GM12878 (cell line): ENCODE results near the gene NUP210L. TPM values are rescaled to one million over a fixed set of nuclear protein-coding genes. Genes with fewer than 3 reads are reported as not detected.

Source experiments
- ATAC-seq: fragments of 200-7000 bp; cut with Tn5 transposase; 3 replicates; pipeline ENCODE4 v1.9.1; 2020; ENCODE audit warnings: mild to moderate bottlenecking, moderate library complexity
- BruUV-seq: library from RNA; stranded (reverse); fragments of 400-500 nt; replicated peaks from 2 replicates; lab custom pipeline; 2021; lab: Mats Ljungman, UMichigan
- CTCF ChIA-PET: fragments of 300-600 bp; sonication (Branson Sonifier 250); formaldehyde crosslinking; extraction: SDS; loops from one replicate; lab custom pipeline; 2021; ENCODE audit warnings: inconsistent platforms; lab: Yijun Ruan, JAX
- POLR2A ChIA-PET: fragments of 350-600 bp; formaldehyde crosslinking; extraction: SDS; loops from one replicate; lab custom pipeline; 2021; ENCODE audit warnings: inconsistent platforms; lab: Charles Lee
- RAD21 ChIA-PET: fragments of 300-600 bp; sonication (Branson Sonifier 250); formaldehyde crosslinking; loops from one replicate; lab custom pipeline; 2023; ENCODE audit warnings: antibody characterized with exemption; ENCODE audit not compliant: unreplicated experiment; lab: Charles Lee
- SMC1A ChIA-PET: fragments of 300-600 bp; sonication (Branson Sonifier 250); formaldehyde crosslinking; loops from one replicate; lab custom pipeline; 2023; ENCODE audit not compliant: unreplicated experiment, uncharacterized antibody; lab: Charles Lee
- DNase-seq: peaks from one replicate; pipeline ENCODE4 v3.0.0-alpha.2; 2011; ENCODE audit warnings: low read depth, low spot score
- FAIRE-seq: peaks from 3 replicates; lab custom pipeline; 2011; peaks lifted over from hg19 to GRCh38; lab: Jason Lieb, UNC
- H2AFZ ChIP-seq: 2 replicates; pipeline ENCODE4 v1.6.0; 2011; ENCODE audit warnings: low read depth, low read length, control low read depth; ENCODE audit not compliant: control insufficient read depth
- H3K27ac ChIP-seq: 2 replicates; pipeline ENCODE4 v1.5.1; 2011; ENCODE audit warnings: control low read depth; ENCODE audit not compliant: control insufficient read depth, insufficient read depth
- H3K27me3 ChIP-seq, 2 experiments: replicated peaks in 1 of 2; 2 replicates each; pipeline versions ENCODE4 v1.6.0 to v1.6.1; 2011; ENCODE audit warnings: low read length in 1 of 2; ENCODE audit not compliant: control insufficient read depth in 2 of 2, insufficient read depth in 2 of 2
- H3K36me3 ChIP-seq, 2 experiments: 2 replicates each; pipeline ENCODE4 v1.5.1; 2011; ENCODE audit warnings: low read length in 1 of 2; ENCODE audit not compliant: control insufficient read depth in 2 of 2, insufficient read depth in 2 of 2
- H3K4me1 ChIP-seq: 2 replicates; pipeline ENCODE4 v1.6.1; 2011; ENCODE audit warnings: mild to moderate bottlenecking, low read length, moderate library complexity, mixed read lengths; ENCODE audit not compliant: control insufficient read depth, insufficient read depth
- H3K4me2 ChIP-seq: 2 replicates; pipeline ENCODE4 v1.6.0; 2011; ENCODE audit warnings: control low read depth; ENCODE audit not compliant: control insufficient read depth, insufficient read depth
- H3K4me3 ChIP-seq: fragments of 200-600 bp; sonication (generic); 2 replicates; pipeline ENCODE4 v1.5.1; 2016
- H3K79me2 ChIP-seq: 2 replicates; pipeline ENCODE4 v1.6.0; 2011; ENCODE audit warnings: low read length; ENCODE audit not compliant: control insufficient read depth, insufficient read depth
- H3K9ac ChIP-seq: 2 replicates; pipeline ENCODE4 v1.8.0; 2011; ENCODE audit warnings: low read length, control low read depth, mixed read lengths; ENCODE audit not compliant: control insufficient read depth, insufficient read depth
- H3K9me3 ChIP-seq: replicated peaks from 3 replicates; pipeline ENCODE4 v1.5.1; 2011; ENCODE audit warnings: mild to moderate bottlenecking, low read length; ENCODE audit not compliant: control insufficient read depth, insufficient read depth
- H4K20me1 ChIP-seq: 2 replicates; pipeline ENCODE4 v1.6.0; 2011; ENCODE audit not compliant: control insufficient read depth, insufficient read depth
- BHLHE40 ChIP-seq, 2 experiments: fragments of 450-650 bp in 1 of 2; IDR thresholded peaks; 2 replicates each; pipeline ENCODE4 v1.6.1; 2011 to 2017; ENCODE audit warnings: low read depth in 2 of 2, borderline replicate concordance in 1 of 2, improper control_type of control experiment in 1 of 2, low read length in 1 of 2, mild to moderate bottlenecking in 1 of 2
- BMI1 ChIP-seq: fragments of 450-650 bp; IDR thresholded peaks from 2 replicates; pipeline ENCODE4 v1.6.1; 2016; ENCODE audit warnings: mild to moderate bottlenecking, moderate library complexity, borderline replicate concordance
- BRCA1 ChIP-seq: IDR thresholded peaks from 2 replicates; pipeline ENCODE4 v1.6.1; 2011; ENCODE audit warnings: low read depth, low read length, improper control_type of control experiment
- CEBPB ChIP-seq, 2 experiments: fragments of 150-350 bp in 1 of 2; IDR thresholded peaks; 2 replicates each; pipeline ENCODE4 v1.6.1; 2012 to 2014; ENCODE audit warnings: low read depth in 2 of 2, low read length in 2 of 2, borderline replicate concordance in 1 of 2, inconsistent platforms in 1 of 2
- CHD1 ChIP-seq: IDR thresholded peaks from 2 replicates; pipeline ENCODE4 v1.6.1; 2012; ENCODE audit warnings: low read depth, low read length, improper control_type of control experiment
- DPF2 ChIP-seq: fragments of 450-650 bp; IDR thresholded peaks from 2 replicates; pipeline ENCODE4 v1.6.1; 2017; ENCODE audit warnings: mild to moderate bottlenecking
- EZH2 ChIP-seq: IDR thresholded peaks from 2 replicates; pipeline ENCODE4 v1.6.1; 2012; ENCODE audit warnings: low read depth, mild to moderate bottlenecking, control low read depth, inconsistent platforms, low read length, borderline replicate concordance; ENCODE audit not compliant: control insufficient read depth
- HDAC6 ChIP-seq: fragments of 200-600 bp; sonication (generic); IDR thresholded peaks from one replicate; pipeline ENCODE4 v1.8.0; 2017; ENCODE audit warnings: antibody characterized with exemption; ENCODE audit not compliant: unreplicated experiment
- KDM1A ChIP-seq: fragments of 200-600 bp; sonication (generic); IDR thresholded peaks from 2 replicates; pipeline ENCODE4 v1.6.1; 2016; ENCODE audit warnings: borderline replicate concordance
- MEF2A ChIP-seq: IDR thresholded peaks from 2 replicates; pipeline ENCODE4 v1.6.1; 2011; ENCODE audit warnings: low read depth, mild to moderate bottlenecking, low read length, moderate library complexity; ENCODE audit not compliant: insufficient read depth
- MTA2 ChIP-seq: fragments of 450-650 bp; IDR thresholded peaks from 2 replicates; pipeline ENCODE4 v1.6.1; 2016; ENCODE audit warnings: low read depth, mild to moderate bottlenecking, moderate library complexity
- POLR2AphosphoS2 ChIP-seq: IDR thresholded peaks from 2 replicates; pipeline ENCODE4 v1.6.1; 2011; ENCODE audit warnings: low read depth, mild to moderate bottlenecking, low read length, improper control_type of control experiment, moderate library complexity
- SMAD1 ChIP-seq: fragments of 450-650 bp; IDR thresholded peaks from 2 replicates; pipeline ENCODE4 v1.6.1; 2018; ENCODE audit warnings: mild to moderate bottlenecking, low read depth; ENCODE audit not compliant: partially characterized antibody
- SP1 ChIP-seq: IDR thresholded peaks from one replicate; pipeline ENCODE4 v1.6.1; 2011; ENCODE audit warnings: low read depth, low read length
- SREBF2 ChIP-seq: IDR thresholded peaks from 2 replicates; pipeline ENCODE4 v1.6.1; 2012; ENCODE audit warnings: mild to moderate bottlenecking, low read length
- STAT3 ChIP-seq: IDR thresholded peaks from 2 replicates; pipeline ENCODE4 v1.6.1; 2011; ENCODE audit warnings: low read depth, low read length, improper control_type of control experiment
- TCF3 ChIP-seq: IDR thresholded peaks from 2 replicates; pipeline ENCODE4 v1.6.1; 2012; ENCODE audit warnings: low read depth, mild to moderate bottlenecking, low read length, borderline replicate concordance; ENCODE audit not compliant: insufficient read depth
- ZNF274 ChIP-seq: IDR thresholded peaks from one replicate; pipeline ENCODE4 v1.8.0; 2011; ENCODE audit not compliant: insufficient read length, insufficient read depth
- WGBS: methylation state at CpG from one replicate; pipeline ENCODE4 v1.1.6; 2016; ENCODE audit warnings: low lambda C conversion rate; ENCODE audit not compliant: insufficient replicate concordance, insufficient coverage; ENCODE audit errors: missing lambda C conversion rate; 5-methylcytosine and 5-hydroxymethylcytosine counted together
- in situ Hi-C: fragments of 300-500 bp; cut with MboI; formaldehyde crosslinking; loops from 9 replicates; pipeline ENCODE4 v1.14.3; 2018; ENCODE audit warnings: mixed read lengths
- intact Hi-C: fragments of 100-400 bp; cut with micrococcal nuclease; formaldehyde crosslinking; loops from one replicate; pipeline ENCODE4 v1.14.2; 2022; ENCODE audit not compliant: unreplicated experiment
- polyA plus RNA-seq, 11 experiments: library from polyadenylated mRNA; depleted of rRNA in 4 of 11; unstranded in 6 of 11; stranded (reverse) in 5 of 11; fragments of >200 nt; fragmentation: Nextera tagmentation in 4 of 11; fragmentation: Illumina TruSeq in 1 of 11; extraction: Ambion mirVana in 4 of 11; extraction: Trizol in 1 of 11; gene quantifications; 1 replicate in 1 of 11; 2 replicates in 10 of 11; pipeline versions ENCODE4 v1.2.1 to v1.2.3, GENCODE V29; 2011 to 2016; ENCODE audit warnings: inconsistent platforms in 2 of 11, missing spikeins in 2 of 11, low read depth in 1 of 11
- total RNA-seq, 4 experiments: library from RNA; depleted of rRNA in 3 of 4; stranded (reverse); fragments of >200 nt in 3 of 4; fragmentation: Illumina TruSeq in 1 of 4; extraction: Trizol in 1 of 4; gene quantifications; 2 replicates each; pipeline versions ENCODE4 v1.2.1 to v1.2.3, GENCODE V29; 2013 to 2021
- TF ChIP-seq, protein P1 (sequence below): IDR thresholded peaks from 2 replicates; pipeline ENCODE4 v1.6.1; 2012; ENCODE audit warnings: low read length, inconsistent platforms
- TF ChIP-seq, protein P2 (sequence below): fragments of 450-650 bp; IDR thresholded peaks from 2 replicates; pipeline ENCODE4 v1.6.1; 2014; ENCODE audit warnings: mild to moderate bottlenecking

Gene NUP210L
- total and polyA plus RNA-seq, 10 of the 15 experiments (the other 5 are each of a cell fraction or from before 2014, with no cell fraction given): 0.04 to 0.08 (median 0.07) TPM; not detected in 7

- no peak for DNase-seq
- CTCF ChIA-PET: interaction anchor here (2.0 kb wide), 1 partner anchor 25 kb away, joined by 5 read pairs; no protein-coding TSS in a partner anchor
- H3K4me1 ChIP-seq: peaks cover 11% of the 10 kb centered on the region
- 12% methylated on average over 4 of the region's 4 CpGs for WGBS
- POLR2A ChIA-PET: interaction anchor here (0.7 kb wide), 3 partner anchors 11 to 474 kb away, joined by 5 read pairs; no protein-coding TSS in a partner anchor
- H3K27me3 ChIP-seq: no peaks in the 10 kb centered on the region
- H2AFZ ChIP-seq: no peak overlapping the region
- no peaks in the 10 kb centered on the region for H3K9me3 ChIP-seq
- H3K4me2 ChIP-seq: no peak overlapping the region
- ATAC-seq: 0 out of 3 replicates have a peak, but pooled peaks have one; percentile 16
- H3K36me3 ChIP-seq: peaks cover 23 to 59% of the 10 kb centered on the region in 2 experiments
- H4K20me1 ChIP-seq: peaks cover 24% of the 10 kb centered on the region
- TF ChIP-seq BMI1 (no peak), ZNF274 (no peak), SMAD1 (no peak), STAT3 (no peak), EZH2 (no peak), CHD1 (no peak), SP1 (no peak), TCF3 (no peak), BRCA1 (no peak), CEBPB (IDR thresholded peaks at IDR 0.05; ENCODE audit: borderline replicate concordance in 1 of 2, low read depth in 2 of 2, low read length in 2 of 2) (no peak), DPF2 (no peak), POLR2AphosphoS2 (no peak), HDAC6 (no peak), MTA2 (no peak), SREBF2 (no peak), BHLHE40 (IDR thresholded peaks at IDR 0.05; ENCODE audit: borderline replicate concordance in 1 of 2, low read depth in 2 of 2, low read length in 1 of 2) (no peak), KDM1A (no peak), MEF2A (no peak)
- TF ChIP-seq, protein P1, sequence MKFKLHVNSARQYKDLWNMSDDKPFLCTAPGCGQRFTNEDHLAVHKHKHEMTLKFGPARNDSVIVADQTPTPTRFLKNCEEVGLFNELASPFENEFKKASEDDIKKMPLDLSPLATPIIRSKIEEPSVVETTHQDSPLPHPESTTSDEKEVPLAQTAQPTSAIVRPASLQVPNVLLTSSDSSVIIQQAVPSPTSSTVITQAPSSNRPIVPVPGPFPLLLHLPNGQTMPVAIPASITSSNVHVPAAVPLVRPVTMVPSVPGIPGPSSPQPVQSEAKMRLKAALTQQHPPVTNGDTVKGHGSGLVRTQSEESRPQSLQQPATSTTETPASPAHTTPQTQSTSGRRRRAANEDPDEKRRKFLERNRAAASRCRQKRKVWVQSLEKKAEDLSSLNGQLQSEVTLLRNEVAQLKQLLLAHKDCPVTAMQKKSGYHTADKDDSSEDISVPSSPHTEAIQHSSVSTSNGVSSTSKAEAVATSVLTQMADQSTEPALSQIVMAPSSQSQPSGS: no peak
- TF ChIP-seq, protein P2, sequence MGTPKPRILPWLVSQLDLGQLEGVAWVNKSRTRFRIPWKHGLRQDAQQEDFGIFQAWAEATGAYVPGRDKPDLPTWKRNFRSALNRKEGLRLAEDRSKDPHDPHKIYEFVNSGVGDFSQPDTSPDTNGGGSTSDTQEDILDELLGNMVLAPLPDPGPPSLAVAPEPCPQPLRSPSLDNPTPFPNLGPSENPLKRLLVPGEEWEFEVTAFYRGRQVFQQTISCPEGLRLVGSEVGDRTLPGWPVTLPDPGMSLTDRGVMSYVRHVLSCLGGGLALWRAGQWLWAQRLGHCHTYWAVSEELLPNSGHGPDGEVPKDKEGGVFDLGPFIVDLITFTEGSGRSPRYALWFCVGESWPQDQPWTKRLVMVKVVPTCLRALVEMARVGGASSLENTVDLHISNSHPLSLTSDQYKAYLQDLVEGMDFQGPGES: no peak
- in situ Hi-C loops: no loop called here
- RAD21 ChIA-PET: no interaction called here
- no TSS peak for BruUV-seq
- H3K4me3 ChIP-seq: no peak overlapping the region
- SMC1A ChIA-PET: interaction anchor here (0.8 to 1.6 kb wide), 2 partner anchors 49 to 466 kb away, joined by 3 read pairs; no protein-coding TSS in a partner anchor
- no peak overlapping the region for H3K9ac ChIP-seq
- intact Hi-C loops: no loop called here
- H3K79me2 ChIP-seq: peaks cover 51% of the 10 kb centered on the region
- H3K27ac ChIP-seq: no peak overlapping the region
- no peak for FAIRE-seq
These were observed 19.8 kb upstream of the NUP210L start for GRCh38 chr1:154174654-154175053.
